Upper lobe of left lung (tissue), 4 donors: Measurements from ENCODE around the gene KMT2C.

ENCODE experiments used
- EP300 ChIP-seq, 4 donors: sonication (generic); formaldehyde crosslinking; IDR thresholded peaks; one replicate each; pipeline ENCODE4 v1.5.1; 2017; ENCODE audit warnings: antibody characterized with exemption in 4 of 4, control low read depth in 2 of 4
- POLR2A ChIP-seq, 4 donors: fragments of 450-650 bp; IDR thresholded peaks; one replicate each; pipeline ENCODE4 v1.5.1; 2016 to 2017; ENCODE audit warnings: antibody characterized with exemption in 4 of 4, mild to moderate bottlenecking in 2 of 4
- POLR2AphosphoS5 ChIP-seq, 2 donors: sonication (generic); formaldehyde crosslinking; IDR thresholded peaks; one replicate each; pipeline ENCODE4 v1.5.1; 2017; ENCODE audit warnings: antibody characterized with exemption in 2 of 2
- TF ChIP-seq, protein P1 (sequence below), 6 experiments: fragments of 450-650 bp in 4 of 6; fragments of 200-600 bp in 2 of 6; sonication (generic) in 2 of 6; IDR thresholded peaks; one replicate each; pipeline ENCODE4 v1.5.1; 2016 to 2019; ENCODE audit warnings: antibody characterized with exemption in 6 of 6

DNA sequence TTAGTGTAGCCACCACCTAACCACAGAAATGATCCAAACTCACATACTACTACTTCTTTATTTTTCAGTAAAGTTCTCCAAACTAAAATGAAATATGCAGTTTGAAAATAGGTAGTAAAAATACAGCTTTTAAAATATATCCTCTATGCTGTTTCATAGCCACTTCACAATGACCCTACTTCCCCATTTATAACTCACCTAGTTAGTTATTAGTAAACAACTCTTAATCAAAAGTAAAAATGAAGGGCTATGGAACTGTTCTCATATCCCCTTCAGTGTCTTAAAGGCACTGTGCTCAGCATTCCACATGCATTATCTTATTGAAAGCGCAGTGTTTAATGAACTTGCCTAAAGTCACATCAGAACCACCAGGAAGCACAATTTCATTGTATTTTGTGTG is 43.5 kb downstream of the KMT2C start:
- no peak for TF ChIP-seq POLR2AphosphoS5 (IDR thresholded peaks at IDR 0.05)
- TF ChIP-seq, protein P1, sequence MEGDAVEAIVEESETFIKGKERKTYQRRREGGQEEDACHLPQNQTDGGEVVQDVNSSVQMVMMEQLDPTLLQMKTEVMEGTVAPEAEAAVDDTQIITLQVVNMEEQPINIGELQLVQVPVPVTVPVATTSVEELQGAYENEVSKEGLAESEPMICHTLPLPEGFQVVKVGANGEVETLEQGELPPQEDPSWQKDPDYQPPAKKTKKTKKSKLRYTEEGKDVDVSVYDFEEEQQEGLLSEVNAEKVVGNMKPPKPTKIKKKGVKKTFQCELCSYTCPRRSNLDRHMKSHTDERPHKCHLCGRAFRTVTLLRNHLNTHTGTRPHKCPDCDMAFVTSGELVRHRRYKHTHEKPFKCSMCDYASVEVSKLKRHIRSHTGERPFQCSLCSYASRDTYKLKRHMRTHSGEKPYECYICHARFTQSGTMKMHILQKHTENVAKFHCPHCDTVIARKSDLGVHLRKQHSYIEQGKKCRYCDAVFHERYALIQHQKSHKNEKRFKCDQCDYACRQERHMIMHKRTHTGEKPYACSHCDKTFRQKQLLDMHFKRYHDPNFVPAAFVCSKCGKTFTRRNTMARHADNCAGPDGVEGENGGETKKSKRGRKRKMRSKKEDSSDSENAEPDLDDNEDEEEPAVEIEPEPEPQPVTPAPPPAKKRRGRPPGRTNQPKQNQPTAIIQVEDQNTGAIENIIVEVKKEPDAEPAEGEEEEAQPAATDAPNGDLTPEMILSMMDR (IDR thresholded peaks at IDR 0.05), result no peak
- TF ChIP-seq POLR2A (IDR thresholded peaks at IDR 0.05), result no peak
- TF ChIP-seq EP300 (IDR thresholded peaks at IDR 0.05), result no peak
